ENCODE data around the gene LGR6. TPM values are rescaled to one million over a fixed set of nuclear protein-coding genes. Genes with fewer than 3 reads are reported as not detected.
"Not testable (repeated sequence)": the region's sequence is repeated elsewhere in the genome, so short reads cannot be mapped to it uniquely, and the experiment has no call there.

The LGR6 gene
- total and polyA plus RNA-seq, 4 donors: 11.6 to 67.8 (median 33.6) TPM

- Histone ChIP-seq H3K9me3 (ENCODE audit: control insufficient read depth, low read length) (no peaks in the 10 kb centered on the region), H3K4me3 (ENCODE audit: low read length in 2 of 2) (no peak overlapping the region), H3K27ac (ENCODE audit: low read depth in 1 of 2, low read length in 2 of 2) (no peak overlapping the region), H3K4me1 (ENCODE audit: control insufficient read depth in 1 of 2, insufficient read depth in 2 of 2, low read length in 2 of 2) (no peaks in the 10 kb centered on the region), H3K36me3 (ENCODE audit: control insufficient read depth in 1 of 2, insufficient read depth in 2 of 2, low read length in 1 of 2) (no peaks in the 10 kb centered on the region), H3K27me3 (ENCODE audit: control insufficient read depth in 1 of 2, insufficient read depth in 2 of 2, low read length in 1 of 2) (no peaks in the 10 kb centered on the region)
- 89 to 90% methylated on average over 7 of the region's 7 CpGs for WGBS, 2 donors
- no peak for ATAC-seq (ENCODE audit: low FRiP score)
- DNase-seq: no peak
- intact Hi-C loops (cut with DNase I): loop anchor here (5.0 kb wide), 1 partner anchor 527 kb away; no protein-coding TSS in a partner anchor
Measured at GRCh38 chr1:202189918-202190715, 3.5 kb upstream of the LGR6 start.

DNA sequence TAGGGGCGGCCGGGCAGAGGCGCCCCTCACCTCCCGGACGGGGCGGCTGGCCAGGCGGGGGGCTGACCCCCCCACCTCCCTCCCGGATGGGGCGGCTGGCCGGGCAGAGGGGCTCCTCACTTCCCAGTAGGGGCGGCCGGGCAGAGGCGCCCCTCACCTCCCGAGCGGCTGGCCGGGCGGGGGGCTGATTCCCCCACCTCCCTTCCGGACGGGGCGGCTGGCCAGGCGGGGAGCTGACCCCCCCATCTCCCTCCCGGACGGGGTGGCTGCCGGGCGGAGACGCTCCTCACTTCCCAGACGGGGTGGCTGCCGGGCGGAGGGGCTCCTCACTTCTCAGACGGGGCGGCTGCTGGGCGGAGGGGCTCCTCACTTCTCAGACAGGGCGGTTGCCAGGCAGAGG, 2.2 kb upstream of the LGR6 start:
- DNase-seq; ATAC-seq (ENCODE audit: low FRiP score); H3K4me3 ChIP-seq (ENCODE audit: low read length in 2 of 2); H3K36me3 ChIP-seq (ENCODE audit: control insufficient read depth in 1 of 2, insufficient read depth in 2 of 2, low read length in 1 of 2); H3K27ac ChIP-seq (ENCODE audit: low read depth in 1 of 2, low read length in 2 of 2); H3K9me3 ChIP-seq (ENCODE audit: control insufficient read depth, low read length); intact Hi-C loops (cut with DNase I); H3K27me3 ChIP-seq (ENCODE audit: control insufficient read depth in 1 of 2, insufficient read depth in 2 of 2, low read length in 1 of 2); H3K4me1 ChIP-seq (ENCODE audit: control insufficient read depth in 1 of 2, insufficient read depth in 2 of 2, low read length in 2 of 2): not testable (repeated sequence)
- 87 to 90% methylated on average over 6 to 24 of the region's 33 CpGs for WGBS, 2 donors

- WGBS, 2 donors: 11 to 14% methylated on average over 18 of the region's 18 CpGs
- Histone ChIP-seq H3K27me3 (ENCODE audit: control insufficient read depth in 1 of 2, insufficient read depth in 2 of 2, low read length in 1 of 2) (no peaks in the 10 kb centered on the region), H3K27ac (ENCODE audit: low read depth in 1 of 2, low read length in 2 of 2) (peak overlapping the region in 1 of 2 donors; percentile 84), H3K36me3 (ENCODE audit: control insufficient read depth in 1 of 2, insufficient read depth in 2 of 2, low read length in 1 of 2) (no peaks in the 10 kb centered on the region), H3K4me1 (ENCODE audit: control insufficient read depth in 1 of 2, insufficient read depth in 2 of 2, low read length in 2 of 2) (no peaks in the 10 kb centered on the region), H3K4me3 (ENCODE audit: low read length in 2 of 2) (peak overlapping the region; percentile 64 to 89), H3K9me3 (ENCODE audit: control insufficient read depth, low read length) (no peaks in the 10 kb centered on the region)
- peak; percentile 67 to 90 for DNase-seq
- intact Hi-C loops (cut with DNase I): loop anchor here (1.0 to 2.0 kb wide), 3 partner anchors 14 to 122 kb away; no protein-coding TSS in a partner anchor
- peak; percentile 79 for ATAC-seq (ENCODE audit: low FRiP score)
Measured at GRCh38 chr1:202192770-202193613, 607 bp upstream of the LGR6 start.

DNA sequence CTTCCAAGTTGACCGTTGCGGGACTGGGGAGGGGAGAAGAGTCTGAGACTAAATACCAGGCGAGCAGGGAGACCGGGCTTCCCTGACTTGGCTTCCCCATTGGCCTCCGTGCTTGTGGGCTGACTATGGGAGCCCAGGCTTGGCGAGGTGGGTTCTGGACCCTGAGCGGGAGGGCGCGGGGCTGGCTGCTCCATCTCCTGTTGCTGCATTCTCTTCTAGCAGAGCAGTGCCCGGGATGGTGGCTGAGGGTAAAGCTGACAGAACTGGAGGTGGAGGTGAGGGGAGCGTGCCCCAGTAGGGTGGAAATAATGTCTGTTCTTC, 689 bp downstream of the LGR6 start:
- no peaks in the 10 kb centered on the region for H3K27me3 ChIP-seq (ENCODE audit: control insufficient read depth in 1 of 2, insufficient read depth in 2 of 2, low read length in 1 of 2)
- intact Hi-C loops (cut with DNase I): no loop called here
- H3K9me3 ChIP-seq (ENCODE audit: control insufficient read depth, low read length): no peaks in the 10 kb centered on the region
- WGBS, 2 donors: 4 to 8% methylated on average over 9 to 11 of the region's 11 CpGs
- H3K4me1 ChIP-seq (ENCODE audit: control insufficient read depth in 1 of 2, insufficient read depth in 2 of 2, low read length in 2 of 2): no peaks in the 10 kb centered on the region
- no peaks in the 10 kb centered on the region for H3K36me3 ChIP-seq (ENCODE audit: control insufficient read depth in 1 of 2, insufficient read depth in 2 of 2, low read length in 1 of 2)
- peak overlapping the region; percentile 61 to 65 for H3K27ac ChIP-seq (ENCODE audit: low read depth in 1 of 2, low read length in 2 of 2)
- ATAC-seq (ENCODE audit: low FRiP score) (no peak), DNase-seq (no peak)
- peak overlapping the region; percentile 64 to 89 for H3K4me3 ChIP-seq (ENCODE audit: low read length in 2 of 2)

DNA sequence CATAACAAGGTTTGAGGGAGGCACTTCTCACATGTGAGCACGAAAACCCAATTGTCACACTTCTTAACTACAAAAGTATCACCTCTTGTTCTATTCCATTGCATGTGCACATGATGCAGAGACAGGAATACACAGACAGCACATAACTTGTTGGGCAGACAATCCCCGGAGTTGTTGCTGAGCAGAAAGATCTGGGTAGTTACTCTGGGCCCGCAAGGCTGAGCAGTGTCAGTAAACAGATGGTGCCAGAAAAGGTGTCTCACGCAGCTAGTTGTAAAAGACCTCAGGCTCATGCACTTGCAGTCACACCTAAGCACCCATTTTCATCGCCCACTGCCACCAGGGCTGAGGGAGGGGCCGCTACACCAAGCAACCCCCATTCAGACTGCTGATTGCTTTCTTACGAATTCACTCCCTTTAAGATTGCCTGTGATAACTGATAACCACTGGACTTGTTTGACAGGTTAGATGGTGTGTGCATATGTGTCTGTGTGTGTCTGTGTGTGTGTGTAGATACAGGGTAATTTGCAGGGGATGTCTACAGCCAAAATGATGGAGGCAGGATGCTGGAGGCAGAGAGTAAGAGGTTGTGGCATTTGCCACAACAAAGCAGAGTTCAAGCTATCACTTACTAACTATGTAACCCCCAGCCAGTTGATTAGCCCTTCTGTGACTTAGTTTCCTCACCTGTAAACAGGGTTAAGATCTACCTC, 4.2 kb downstream of the LGR6 start:
- Histone ChIP-seq H3K4me3 (ENCODE audit: low read length in 2 of 2) (no peak overlapping the region), H3K9me3 (ENCODE audit: control insufficient read depth, low read length) (no peaks in the 10 kb centered on the region), H3K4me1 (ENCODE audit: control insufficient read depth in 1 of 2, insufficient read depth in 2 of 2, low read length in 2 of 2) (peaks cover 4% of the 10 kb centered on the region in 2 donors), H3K36me3 (ENCODE audit: control insufficient read depth in 1 of 2, insufficient read depth in 2 of 2, low read length in 1 of 2) (no peaks in the 10 kb centered on the region), H3K27ac (ENCODE audit: low read depth in 1 of 2, low read length in 2 of 2) (peak overlapping the region in 1 of 2 donors; percentile 68), H3K27me3 (ENCODE audit: control insufficient read depth in 1 of 2, insufficient read depth in 2 of 2, low read length in 1 of 2) (no peaks in the 10 kb centered on the region)
- DNase-seq (no peak), ATAC-seq (ENCODE audit: low FRiP score) (no peak)
- WGBS, 2 donors: 64 to 65% methylated on average over 7 of the region's 7 CpGs
- intact Hi-C loops (cut with DNase I): loop anchor here (2.0 to 5.0 kb wide), 2 partner anchors 39 to 89 kb away; no protein-coding TSS in a partner anchor

DNA sequence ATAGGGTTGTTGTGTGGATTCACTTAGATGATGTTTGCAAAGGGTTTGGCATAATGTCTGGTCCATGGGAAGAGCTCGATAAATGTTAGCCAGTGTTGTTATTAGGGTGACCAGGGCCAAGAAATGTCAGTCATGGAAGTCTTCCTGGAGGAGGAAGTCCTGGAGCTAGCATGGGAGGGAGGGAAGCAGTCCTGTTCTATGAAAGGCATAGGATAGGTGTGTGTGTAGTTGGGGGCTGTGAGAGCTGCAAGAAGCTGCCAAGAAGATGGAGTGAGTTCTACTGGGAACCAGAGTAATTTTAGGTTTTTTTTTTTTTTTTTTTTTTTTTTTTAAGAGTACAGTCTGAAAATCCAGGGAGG, 4.7 kb downstream of the LGR6 start:
- H3K4me3 ChIP-seq (ENCODE audit: low read length in 2 of 2): no peak overlapping the region
- WGBS, 2 donors: 9 to 16% methylated on average over 1 of the region's 1 CpG
- H3K4me1 ChIP-seq (ENCODE audit: control insufficient read depth in 1 of 2, insufficient read depth in 2 of 2, low read length in 2 of 2): peaks cover 4% of the 10 kb centered on the region in 2 donors
- no peaks in the 10 kb centered on the region for H3K36me3 ChIP-seq (ENCODE audit: control insufficient read depth in 1 of 2, insufficient read depth in 2 of 2, low read length in 1 of 2)
- peak overlapping the region in 1 of 2 donors; percentile 62 for H3K27ac ChIP-seq (ENCODE audit: low read depth in 1 of 2, low read length in 2 of 2)
- ATAC-seq (ENCODE audit: low FRiP score) (no peak), DNase-seq (no peak)
- intact Hi-C loops (cut with DNase I): loop anchor here (2.0 to 5.0 kb wide), 2 partner anchors 39 to 88 kb away; no protein-coding TSS in a partner anchor
- H3K27me3 ChIP-seq (ENCODE audit: control insufficient read depth in 1 of 2, insufficient read depth in 2 of 2, low read length in 1 of 2): no peaks in the 10 kb centered on the region
- H3K9me3 ChIP-seq (ENCODE audit: control insufficient read depth, low read length): no peaks in the 10 kb centered on the region

- Histone ChIP-seq H3K27ac (ENCODE audit: low read depth in 1 of 2, low read length in 2 of 2) (peak overlapping the region; percentile 85 to 92), H3K27me3 (ENCODE audit: control insufficient read depth in 1 of 2, insufficient read depth in 2 of 2, low read length in 1 of 2) (no peaks in the 10 kb centered on the region), H3K9me3 (ENCODE audit: control insufficient read depth, low read length) (no peaks in the 10 kb centered on the region), H3K4me3 (ENCODE audit: low read length in 2 of 2) (no peak overlapping the region), H3K4me1 (ENCODE audit: control insufficient read depth in 1 of 2, insufficient read depth in 2 of 2, low read length in 2 of 2) (peaks cover 4% of the 10 kb centered on the region in 2 donors), H3K36me3 (ENCODE audit: control insufficient read depth in 1 of 2, insufficient read depth in 2 of 2, low read length in 1 of 2) (no peaks in the 10 kb centered on the region)
- intact Hi-C loops (cut with DNase I): loop anchor here (2.0 to 5.0 kb wide), 2 partner anchors 38 to 88 kb away; no protein-coding TSS in a partner anchor
- no peak for DNase-seq
- WGBS, 2 donors: 4 to 7% methylated on average over 10 to 16 of the region's 16 CpGs
- ATAC-seq (ENCODE audit: low FRiP score): peak; percentile 24
Measured at GRCh38 chr1:202199040-202199889, 5.7 kb downstream of the LGR6 start.
